Kidney (tissue), 14 donors: ENCODE data around the gene HINT3. TPM values are rescaled to one million over a fixed set of nuclear protein-coding genes. Genes with fewer than 3 reads are reported as not detected.

Source experiments
- DNase-seq, 5 donors: peaks; one replicate each; pipeline ENCODE4 v3.0.0-alpha.2; 2013 to 2020
- FAIRE-seq: peaks from 2 replicates; lab custom pipeline; 2012; peaks lifted over from hg19 to GRCh38; lab: Jason Lieb, UNC
- H3K27ac ChIP-seq, 2 donors: one replicate each; pipeline ENCODE4 v1.7.0; 2013; ENCODE audit warnings: low read depth in 2 of 2, low read length in 2 of 2, inconsistent platforms in 1 of 2
- H3K27me3 ChIP-seq: one replicate; pipeline ENCODE4 v1.7.1; 2013; ENCODE audit warnings: low read length, inconsistent platforms; ENCODE audit not compliant: control insufficient read depth, insufficient read depth
- H3K36me3 ChIP-seq, 3 donors: one replicate each; pipeline versions ENCODE4 v1.7.0 to v1.7.1; 2013; ENCODE audit warnings: low read length in 3 of 3, control low read depth in 1 of 3, inconsistent platforms in 1 of 3; ENCODE audit not compliant: insufficient read depth in 3 of 3, control insufficient read depth in 2 of 3
- H3K4me1 ChIP-seq, 3 donors: one replicate each; pipeline versions ENCODE4 v1.7.0 to v1.7.1; 2013; ENCODE audit warnings: low read length in 3 of 3, inconsistent platforms in 1 of 3, low read depth in 1 of 3; ENCODE audit not compliant: control insufficient read depth in 2 of 3, insufficient read depth in 2 of 3
- H3K4me3 ChIP-seq, 3 donors: one replicate each; pipeline versions ENCODE4 v1.7.0 to v1.8.1; 2013; ENCODE audit warnings: low read length in 3 of 3, control low read depth in 1 of 3, inconsistent platforms in 1 of 3
- H3K9ac ChIP-seq, 3 donors: one replicate each; pipeline versions ENCODE4 v1.7.0 to v1.7.1; 2013; ENCODE audit warnings: low read length in 3 of 3, control low read depth in 1 of 3, inconsistent platforms in 1 of 3
- H3K9me3 ChIP-seq, 3 donors: one replicate each; pipeline versions ENCODE4 v1.7.0 to v1.7.1; 2013; ENCODE audit warnings: low read length in 3 of 3, control low read depth in 1 of 3, inconsistent platforms in 1 of 3; ENCODE audit not compliant: control insufficient read depth in 2 of 3, insufficient read depth in 1 of 3
- intact Hi-C: fragments of 100-400 bp; cut with DNase I; formaldehyde crosslinking; loops from one replicate; pipeline ENCODE4 v1.11.1; 2022
- polyA plus RNA-seq: library from polyadenylated mRNA; stranded (reverse); fragments of 350-450 nt; fragmentation: Illumina TruSeq; extraction: RNeasy Lipid Tissue Mini Kit (QIAGEN cat#74804); gene quantifications from one replicate; pipeline ENCODE4 v1.2.3, GENCODE V29; 2014; ENCODE audit warnings: low read depth, low replicate concordance; ENCODE audit not compliant: insufficient read depth
- total RNA-seq: library from RNA; stranded (reverse); fragmentation: NEBNext Ultra II Directional; extraction: Animal tissue kit (Norgen Biotek cat#: 25700); gene quantifications from one replicate; pipeline ENCODE4 v1.2.1, GENCODE V29; 2021
- TF ChIP-seq, protein P1 (sequence below): IDR thresholded peaks from 3 replicates; pipeline ENCODE4 v1.5.1; 2012; ENCODE audit warnings: mild to moderate bottlenecking, moderate library complexity, borderline replicate concordance; ENCODE audit not compliant: insufficient read depth; ENCODE audit errors: extremely low read depth
- donor health status: control.
- donor health status: control.
- donor health status: control.
- donor health status: control.
- donor health status: control.
- donor health status: DM: yes; HTN: yes; CAD: no.
- donor health status: Normal renal cell carcinoma (clear cell type).

The HINT3 gene
- total and polyA plus RNA-seq, 2 donors from 2014 or later = 18.9 to 21.4 TPM

DNA sequence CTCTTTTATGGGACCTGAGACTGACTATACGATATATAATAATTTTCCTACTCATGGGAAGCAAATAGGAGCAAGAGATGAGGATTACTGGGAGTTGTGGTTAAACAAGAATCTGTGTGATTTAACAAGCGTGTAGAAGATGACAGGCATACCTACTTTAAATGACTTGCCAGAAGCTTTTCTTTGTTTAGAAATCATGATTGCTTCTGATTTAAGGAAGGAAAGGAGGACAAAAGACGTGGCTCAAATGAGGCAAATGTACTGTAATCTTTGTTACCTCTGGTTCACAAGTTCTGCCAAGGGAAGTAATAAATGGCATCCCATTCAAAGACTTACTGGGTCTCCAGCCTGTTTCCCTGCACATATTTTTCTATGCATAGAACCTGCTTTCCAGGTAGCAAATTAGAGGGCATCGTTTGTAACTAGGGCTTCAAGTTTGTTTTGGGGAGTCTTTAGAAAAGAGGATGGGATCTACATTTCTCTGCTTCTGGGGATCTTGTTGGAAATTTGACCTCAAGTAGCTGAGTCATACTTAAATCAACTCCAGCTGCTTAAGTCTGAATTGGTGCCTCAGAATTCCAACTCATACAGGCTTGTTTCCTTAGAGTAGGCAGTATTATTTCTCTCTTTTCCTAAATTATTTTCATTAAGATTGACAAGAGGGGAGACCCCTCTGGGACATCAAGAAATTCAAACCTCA lies 26.8 kb downstream of the HINT3 start:
- intact Hi-C loops = no loop called here
- Histone ChIP-seq H3K27ac (no peak overlapping the region), H3K4me1 (peaks cover 0 to 8% (median 0%) of the 10 kb centered on the region in 3 donors), H3K4me3 (no peak overlapping the region), H3K36me3 (no peaks in the 10 kb centered on the region), H3K9me3 (no peaks in the 10 kb centered on the region), H3K27me3 (no peaks in the 10 kb centered on the region), H3K9ac (no peak overlapping the region)
- TF ChIP-seq, protein P1, sequence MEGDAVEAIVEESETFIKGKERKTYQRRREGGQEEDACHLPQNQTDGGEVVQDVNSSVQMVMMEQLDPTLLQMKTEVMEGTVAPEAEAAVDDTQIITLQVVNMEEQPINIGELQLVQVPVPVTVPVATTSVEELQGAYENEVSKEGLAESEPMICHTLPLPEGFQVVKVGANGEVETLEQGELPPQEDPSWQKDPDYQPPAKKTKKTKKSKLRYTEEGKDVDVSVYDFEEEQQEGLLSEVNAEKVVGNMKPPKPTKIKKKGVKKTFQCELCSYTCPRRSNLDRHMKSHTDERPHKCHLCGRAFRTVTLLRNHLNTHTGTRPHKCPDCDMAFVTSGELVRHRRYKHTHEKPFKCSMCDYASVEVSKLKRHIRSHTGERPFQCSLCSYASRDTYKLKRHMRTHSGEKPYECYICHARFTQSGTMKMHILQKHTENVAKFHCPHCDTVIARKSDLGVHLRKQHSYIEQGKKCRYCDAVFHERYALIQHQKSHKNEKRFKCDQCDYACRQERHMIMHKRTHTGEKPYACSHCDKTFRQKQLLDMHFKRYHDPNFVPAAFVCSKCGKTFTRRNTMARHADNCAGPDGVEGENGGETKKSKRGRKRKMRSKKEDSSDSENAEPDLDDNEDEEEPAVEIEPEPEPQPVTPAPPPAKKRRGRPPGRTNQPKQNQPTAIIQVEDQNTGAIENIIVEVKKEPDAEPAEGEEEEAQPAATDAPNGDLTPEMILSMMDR = no peak
- DNase-seq = no peak
- no peak for FAIRE-seq

DNA sequence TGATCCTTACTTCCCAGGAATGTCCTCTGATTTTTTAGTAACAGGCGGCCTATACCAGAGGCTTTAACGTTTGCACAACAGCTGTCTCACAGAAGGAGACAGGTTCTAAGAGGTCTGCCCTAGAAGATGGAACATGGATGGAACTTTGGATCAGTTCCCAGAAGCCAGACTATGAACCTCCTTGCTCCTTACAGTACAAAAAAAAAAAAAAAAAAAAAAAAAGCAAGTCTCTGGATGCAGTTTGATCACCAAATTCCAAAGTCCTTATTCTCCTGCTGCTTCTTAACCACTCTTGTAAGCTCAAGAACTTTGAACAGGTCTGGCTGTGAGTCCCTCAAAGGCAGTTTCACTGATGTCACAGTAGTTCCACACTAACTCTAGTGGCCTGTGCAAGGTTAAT lies 27.7 kb downstream of the HINT3 start:
- no peaks in the 10 kb centered on the region for H3K27me3 ChIP-seq
- H3K4me3 ChIP-seq = no peak overlapping the region
- TF ChIP-seq, protein P1 = no peak
- peak overlapping the region in 1 of 2 donors; percentile 47 for H3K27ac ChIP-seq
- no peak for FAIRE-seq
- DNase-seq = peak in 1 of 5 donors; percentile 8
- intact Hi-C loops = no loop called here
- H3K9me3 ChIP-seq = no peaks in the 10 kb centered on the region
- H3K4me1 ChIP-seq = peaks cover 0 to 8% (median 0%) of the 10 kb centered on the region in 3 donors
- H3K36me3 ChIP-seq = no peaks in the 10 kb centered on the region
- no peak overlapping the region for H3K9ac ChIP-seq

DNA sequence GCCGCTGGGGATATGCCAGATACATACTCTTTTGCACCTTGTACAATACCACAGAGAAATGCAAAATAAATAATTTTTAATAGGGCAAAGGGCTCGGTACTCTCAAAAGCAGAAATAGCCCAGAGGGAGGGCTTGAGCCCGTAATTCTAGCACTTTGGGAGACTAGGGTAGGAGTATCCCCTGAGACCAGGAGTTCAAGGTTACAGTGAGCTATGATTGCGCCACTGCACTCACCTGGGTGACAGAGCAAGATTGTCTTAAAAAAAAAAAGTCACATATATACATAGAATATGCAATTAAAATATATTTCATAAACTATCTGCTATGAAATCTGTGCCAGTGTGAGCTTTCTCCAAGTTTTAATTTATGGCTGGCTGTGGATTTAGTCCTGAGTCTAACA lies 29.0 kb downstream of the HINT3 start:
- H3K27me3 ChIP-seq = no peaks in the 10 kb centered on the region
- intact Hi-C loops = no loop called here
- peaks cover 0 to 8% (median 0%) of the 10 kb centered on the region in 3 donors for H3K4me1 ChIP-seq
- H3K27ac ChIP-seq = peak overlapping the region in 1 of 2 donors; percentile 77
- no peak for FAIRE-seq
- peak overlapping the region in 2 of 3 donors; percentile 3 to 96 for H3K9ac ChIP-seq
- no peaks in the 10 kb centered on the region for H3K9me3 ChIP-seq
- TF ChIP-seq, protein P1 = no peak
- peak overlapping the region; percentile 84 to 97 (median 85) for H3K4me3 ChIP-seq
- no peak for DNase-seq
- no peaks in the 10 kb centered on the region for H3K36me3 ChIP-seq
